GM06990 (cell line): ENCODE data around the gene AFAP1.

Experiments
- DNase-seq: peaks from one replicate; pipeline ENCODE4 v3.0.0-alpha.2; 2011; ENCODE audit not compliant: insufficient read length; ENCODE audit errors: extremely low read depth
- H3K27me3 ChIP-seq: replicated peaks from 2 replicates; pipeline ENCODE4 v1.6.0; 2011; ENCODE audit warnings: low read length; ENCODE audit not compliant: control insufficient read depth, insufficient read depth
- H3K36me3 ChIP-seq: 2 replicates; pipeline ENCODE4 v1.5.1; 2011; ENCODE audit warnings: low read length; ENCODE audit not compliant: control insufficient read depth, insufficient read depth
- H3K4me3 ChIP-seq: replicated peaks from 2 replicates; pipeline ENCODE4 v1.5.1; 2011; ENCODE audit warnings: low read depth, mild to moderate bottlenecking, control low read depth, low read length
- CTCF ChIP-seq: IDR thresholded peaks from 2 replicates; pipeline ENCODE4 v1.5.1; 2011; ENCODE audit warnings: low read length, control low read depth, mild to moderate bottlenecking, inconsistent platforms; ENCODE audit not compliant: insufficient read depth, poor library complexity, severe bottlenecking

Gene AFAP1

GRCh38 chr4:7747062-7747385, 192.6 kb downstream of the AFAP1 start:
- no peak for TF ChIP-seq CTCF
- Histone ChIP-seq H3K27me3 (peaks cover 2% of the 10 kb centered on the region), H3K4me3 (no peak overlapping the region), H3K36me3 (no peaks in the 10 kb centered on the region)
- no peak for DNase-seq

GRCh38 chr4:7746351-7747061, 193.2 kb downstream of the AFAP1 start:
- Histone ChIP-seq H3K36me3 (no peaks in the 10 kb centered on the region), H3K27me3 (peaks cover 2% of the 10 kb centered on the region), H3K4me3 (no peak overlapping the region)
- TF ChIP-seq CTCF: no peak
- DNase-seq: no peak

- H3K4me3 ChIP-seq: no peak overlapping the region
- no peak for TF ChIP-seq CTCF
- DNase-seq: no peak
- no peaks in the 10 kb centered on the region for H3K36me3 ChIP-seq
- peaks cover 2% of the 10 kb centered on the region for H3K27me3 ChIP-seq
These were observed 194.3 kb downstream of the AFAP1 start for GRCh38 chr4:7745301-7745885.

- Histone ChIP-seq H3K4me3 (no peak overlapping the region), H3K27me3 (peaks cover 2% of the 10 kb centered on the region), H3K36me3 (no peaks in the 10 kb centered on the region)
- no peak for DNase-seq
- no peak for TF ChIP-seq CTCF
These were observed 195.4 kb downstream of the AFAP1 start for GRCh38 chr4:7744142-7744804.

- Histone ChIP-seq H3K36me3 (no peaks in the 10 kb centered on the region), H3K4me3 (no peak overlapping the region), H3K27me3 (no peaks in the 10 kb centered on the region; the same call in 1 of the 2 replicates)
- no peak for TF ChIP-seq CTCF
- no peak for DNase-seq
These were observed 196.8 kb downstream of the AFAP1 start for GRCh38 chr4:7742807-7743280.
